B cell (primary cell): ENCODE measurements around the gene TMOD4. TPM values are rescaled to one million over a fixed set of nuclear protein-coding genes. Genes with fewer than 3 reads are reported as not detected.

Experiments
- ATAC-seq: fragments of 200-7000 bp; cut with Tn5 transposase; one replicate; pipeline ENCODE4 v1.10.0; 2021; ENCODE audit warnings: low read depth, mild to moderate bottlenecking, moderate number of reproducible peaks, moderate library complexity
- CTCF ChIA-PET: fragments of 350-600 bp; sonication (Branson Sonifier 250); formaldehyde crosslinking; loops from one replicate; lab custom pipeline; 2021; ENCODE audit warnings: antibody characterized with exemption, inconsistent platforms; lab: Charles Lee
- POLR2A ChIA-PET: fragments of 350-600 bp; sonication (Branson Sonifier 250); formaldehyde crosslinking; loops from one replicate; lab custom pipeline; 2021; ENCODE audit warnings: antibody characterized with exemption; lab: Charles Lee
- DNase-seq: peaks from one replicate; pipeline ENCODE4 v3.0.0; 2013
- H2AFZ ChIP-seq: 2 replicates; pipeline ENCODE4 v1.6.1; 2012; ENCODE audit warnings: mild to moderate bottlenecking, low read depth, low read length; ENCODE audit not compliant: insufficient read depth, poor library complexity, severe bottlenecking
- H3K27ac ChIP-seq, 2 donors: 1 replicate in 1 of 2; 2 replicates in 1 of 2; pipeline ENCODE4 v1.5.1; 2012 to 2013; ENCODE audit warnings: low read length in 2 of 2, mild to moderate bottlenecking in 2 of 2, moderate library complexity in 1 of 2
- H3K27me3 ChIP-seq, 4 experiments: fragments of 200-600 bp in 1 of 4; sonication (generic) in 1 of 4; replicated peaks in 1 of 4; 1 replicate in 2 of 4; 2 replicates in 2 of 4; pipeline versions ENCODE4 v1.6.1 to v1.7.0; 2013 to 2016; ENCODE audit warnings: low read length in 3 of 4, mild to moderate bottlenecking in 2 of 4, mixed read lengths in 1 of 4, moderate library complexity in 1 of 4; ENCODE audit not compliant: insufficient read depth in 4 of 4, control insufficient read depth in 3 of 4; ENCODE audit errors: control extremely low read depth in 1 of 4
- H3K36me3 ChIP-seq, 2 experiments: replicated peaks in 1 of 2; 1 replicate in 1 of 2; 2 replicates in 1 of 2; pipeline versions ENCODE4 v1.6.1 to v1.7.1; 2013; ENCODE audit warnings: low read length in 1 of 2; ENCODE audit not compliant: insufficient read depth in 2 of 2, control insufficient read depth in 1 of 2; ENCODE audit errors: control extremely low read depth in 1 of 2, extremely low read depth in 1 of 2
- H3K4me1 ChIP-seq, 2 donors: fragments of 200-600 bp in 1 of 2; sonication (generic) in 1 of 2; 1 replicate in 1 of 2; 2 replicates in 1 of 2; pipeline versions ENCODE4 v1.5.1 to v1.6.1; 2013 to 2017; ENCODE audit warnings: low read length in 2 of 2; ENCODE audit not compliant: control insufficient read depth in 2 of 2, insufficient read depth in 2 of 2
- H3K4me2 ChIP-seq: replicated peaks from 2 replicates; pipeline ENCODE3; 2012; ENCODE audit warnings: mild to moderate bottlenecking, low read depth, low read length; ENCODE audit not compliant: poor library complexity, severe bottlenecking
- H3K4me3 ChIP-seq, 5 experiments: fragments of 200-600 bp in 1 of 5; sonication (generic) in 1 of 5; 1 replicate in 3 of 5; 2 replicates in 2 of 5; pipeline versions ENCODE4 v1.5.1 to v1.7.0; 2011 to 2016; ENCODE audit warnings: low read length in 4 of 5, mild to moderate bottlenecking in 4 of 5, low read depth in 2 of 5, control low read depth in 1 of 5, moderate library complexity in 1 of 5; ENCODE audit not compliant: insufficient read depth in 1 of 5; ENCODE audit errors: control extremely low read depth in 1 of 5, extremely low read depth in 1 of 5
- H3K79me2 ChIP-seq: fragments of 200-600 bp; sonication (generic); one replicate; pipeline ENCODE4 v1.6.0; 2016; ENCODE audit warnings: low read length; ENCODE audit not compliant: control insufficient read depth, insufficient read depth
- H3K9ac ChIP-seq: fragments of 200-600 bp; sonication (generic); 2 replicates; pipeline ENCODE4 v1.6.1; 2017; ENCODE audit warnings: mild to moderate bottlenecking, low read length, moderate library complexity
- H3K9me3 ChIP-seq, 3 donors: one replicate each; pipeline versions ENCODE4 v1.6.1 to v1.7.1; 2013; ENCODE audit warnings: low read length in 2 of 3; ENCODE audit not compliant: control insufficient read depth in 2 of 3, insufficient read depth in 1 of 3; ENCODE audit errors: control extremely low read depth in 1 of 3
- H4K20me1 ChIP-seq: 2 replicates; pipeline ENCODE4 v1.6.0; 2012; ENCODE audit warnings: mild to moderate bottlenecking, low read length; ENCODE audit not compliant: insufficient read depth, control insufficient read depth, poor library complexity, severe bottlenecking
- H3K27ac Mint-ChIP-seq: one replicate; pipeline ENCODE4 v1.8.0; 2021; ENCODE audit warnings: mixed read lengths
- H3K27me3 Mint-ChIP-seq: one replicate; pipeline ENCODE4 v1.8.0; 2021; ENCODE audit warnings: mixed read lengths
- H3K4me1 Mint-ChIP-seq: one replicate; pipeline ENCODE4 v1.8.0; 2021; ENCODE audit warnings: mixed read lengths
- H3K4me3 Mint-ChIP-seq: one replicate; pipeline ENCODE4 v1.8.0; 2021; ENCODE audit warnings: mixed read lengths
- H3K9me3 Mint-ChIP-seq: one replicate; pipeline ENCODE4 v1.8.0; 2022; ENCODE audit warnings: mixed read lengths; ENCODE audit not compliant: insufficient read depth
- EZH2 ChIP-seq: IDR thresholded peaks from 2 replicates; pipeline ENCODE4 v1.6.1; 2012; ENCODE audit warnings: borderline replicate concordance, low read depth, mild to moderate bottlenecking, moderate library complexity, low read length; ENCODE audit not compliant: insufficient read depth, poor library complexity, severe bottlenecking
- WGBS: methylation state at CpG from one replicate; pipeline ENCODE4 v1.1.5; 2013; ENCODE audit warnings: missing lambda C conversion rate; ENCODE audit not compliant: insufficient coverage; 5-methylcytosine and 5-hydroxymethylcytosine counted together
- intact Hi-C: fragments of 100-400 bp; cut with micrococcal nuclease; formaldehyde crosslinking; loops from one replicate; pipeline ENCODE4 v1.10.0; 2022
- polyA plus RNA-seq: library from polyadenylated mRNA; depleted of rRNA; stranded (reverse); fragments of >200 nt; gene quantifications from 2 replicates; pipeline ENCODE4 v1.2.3, GENCODE V29; 2012
- total RNA-seq, 2 donors: library from RNA; stranded (reverse); fragments of 120-200 nt in 1 of 2; gene quantifications; 1 replicate in 1 of 2; 2 replicates in 1 of 2; pipeline versions ENCODE4 v1.2.3 to v1.2.4, GENCODE V29; 2013 to 2022
- TF ChIP-seq, protein P1 (sequence below): fragments of 200-600 bp; IDR thresholded peaks from one replicate; pipeline ENCODE4 v1.8.0; 2022; ENCODE audit warnings: antibody characterized with exemption, mild to moderate bottlenecking

The TMOD4 gene
- total and polyA plus RNA-seq, 2 donors (not counting 1 experiment from before 2014, with no cell fraction given): 1.7 to 3.5 TPM

DNA sequence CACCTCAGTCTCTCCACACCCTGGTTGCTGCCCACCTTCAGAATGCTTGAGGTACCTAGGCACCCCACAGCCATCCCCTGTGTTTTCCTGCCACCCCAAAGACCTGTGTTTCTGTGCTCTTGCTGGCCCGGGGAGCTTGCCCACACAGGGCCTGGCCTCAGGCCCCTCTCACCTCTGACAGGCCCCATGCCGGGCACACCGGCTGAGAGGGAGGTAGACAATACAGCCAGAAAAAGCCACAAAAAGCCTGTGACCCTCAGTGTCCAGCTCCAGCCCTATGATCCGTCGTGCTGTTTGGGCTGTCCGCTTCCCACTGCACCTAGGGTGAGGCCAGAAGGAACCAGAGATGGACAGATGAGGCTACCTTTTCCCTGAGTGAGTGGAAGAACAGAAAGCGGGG, 40.8 kb downstream of the TMOD4 start:
- Histone ChIP-seq H3K9ac (no peak overlapping the region), H3K27ac (no peak overlapping the region), H3K79me2 (no peaks in the 10 kb centered on the region), H4K20me1 (no peaks in the 10 kb centered on the region), H3K27me3 (peaks cover 0 to 4% (median 0%) of the 10 kb centered on the region in 4 experiments), H3K4me1 (peaks cover 6 to 15% of the 10 kb centered on the region in 2 donors), H2AFZ (no peak overlapping the region), H3K4me3 (no peak overlapping the region), H3K36me3 (no peaks in the 10 kb centered on the region), H3K9me3 (no peaks in the 10 kb centered on the region), H3K4me2 (no peak overlapping the region)
- ATAC-seq (no peak), DNase-seq (no peak)
- TF ChIP-seq, protein P1, sequence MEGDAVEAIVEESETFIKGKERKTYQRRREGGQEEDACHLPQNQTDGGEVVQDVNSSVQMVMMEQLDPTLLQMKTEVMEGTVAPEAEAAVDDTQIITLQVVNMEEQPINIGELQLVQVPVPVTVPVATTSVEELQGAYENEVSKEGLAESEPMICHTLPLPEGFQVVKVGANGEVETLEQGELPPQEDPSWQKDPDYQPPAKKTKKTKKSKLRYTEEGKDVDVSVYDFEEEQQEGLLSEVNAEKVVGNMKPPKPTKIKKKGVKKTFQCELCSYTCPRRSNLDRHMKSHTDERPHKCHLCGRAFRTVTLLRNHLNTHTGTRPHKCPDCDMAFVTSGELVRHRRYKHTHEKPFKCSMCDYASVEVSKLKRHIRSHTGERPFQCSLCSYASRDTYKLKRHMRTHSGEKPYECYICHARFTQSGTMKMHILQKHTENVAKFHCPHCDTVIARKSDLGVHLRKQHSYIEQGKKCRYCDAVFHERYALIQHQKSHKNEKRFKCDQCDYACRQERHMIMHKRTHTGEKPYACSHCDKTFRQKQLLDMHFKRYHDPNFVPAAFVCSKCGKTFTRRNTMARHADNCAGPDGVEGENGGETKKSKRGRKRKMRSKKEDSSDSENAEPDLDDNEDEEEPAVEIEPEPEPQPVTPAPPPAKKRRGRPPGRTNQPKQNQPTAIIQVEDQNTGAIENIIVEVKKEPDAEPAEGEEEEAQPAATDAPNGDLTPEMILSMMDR: no peak
- TF ChIP-seq EZH2: no peak
- no peak overlapping the region for H3K27ac Mint-ChIP-seq
- H3K4me3 Mint-ChIP-seq: no peak overlapping the region
- H3K4me1 Mint-ChIP-seq: peaks cover 14% of the 10 kb centered on the region
- H3K9me3 Mint-ChIP-seq: no peaks in the 10 kb centered on the region
- intact Hi-C loops: no loop called here
- CTCF ChIA-PET: interaction anchor here (0.6 to 1.1 kb wide), 3 partner anchors 9 to 34 kb away, joined by 3 read pairs; no protein-coding TSS in a partner anchor
- 98% methylated on average over 6 of the region's 7 CpGs for WGBS
- no peaks in the 10 kb centered on the region for H3K27me3 Mint-ChIP-seq
- POLR2A ChIA-PET: no interaction called here

GRCh38 chr1:151134396-151134795, 41.4 kb downstream of the TMOD4 start:
- DNase-seq: no peak
- no peak overlapping the region for H2AFZ ChIP-seq
- WGBS: no CpG with 5 or more reads among the region's 3 CpGs
- H3K9me3 Mint-ChIP-seq: no peaks in the 10 kb centered on the region
- H3K27ac Mint-ChIP-seq: no peak overlapping the region
- H3K4me1 ChIP-seq: peaks cover 6 to 15% of the 10 kb centered on the region in 2 donors
- no peak overlapping the region for H3K9ac ChIP-seq
- H3K27me3 ChIP-seq: peaks cover 0 to 4% (median 0%) of the 10 kb centered on the region in 4 experiments
- H3K4me3 Mint-ChIP-seq: no peak overlapping the region
- POLR2A ChIA-PET: interaction anchor here (0.6 kb wide), 1 partner anchor 128 kb away, joined by 3 read pairs; no protein-coding TSS in a partner anchor
- H3K9me3 ChIP-seq: no peaks in the 10 kb centered on the region
- intact Hi-C loops: no loop called here
- TF ChIP-seq, protein P1: no peak
- no peak for TF ChIP-seq EZH2
- no peaks in the 10 kb centered on the region for H3K79me2 ChIP-seq
- no peak overlapping the region for H3K27ac ChIP-seq
- H4K20me1 ChIP-seq: no peaks in the 10 kb centered on the region
- H3K4me3 ChIP-seq: no peak overlapping the region
- peaks cover 14% of the 10 kb centered on the region for H3K4me1 Mint-ChIP-seq
- no peak for ATAC-seq
- CTCF ChIA-PET: interaction anchor here (0.8 to 1.1 kb wide), 2 partner anchors 21 to 35 kb away, joined by 3 to 4 read pairs; no protein-coding TSS in a partner anchor
- H3K4me2 ChIP-seq: no peak overlapping the region
- no peaks in the 10 kb centered on the region for H3K36me3 ChIP-seq
- no peaks in the 10 kb centered on the region for H3K27me3 Mint-ChIP-seq
